ENCODE measurements around the gene RUNX2.

DNA sequence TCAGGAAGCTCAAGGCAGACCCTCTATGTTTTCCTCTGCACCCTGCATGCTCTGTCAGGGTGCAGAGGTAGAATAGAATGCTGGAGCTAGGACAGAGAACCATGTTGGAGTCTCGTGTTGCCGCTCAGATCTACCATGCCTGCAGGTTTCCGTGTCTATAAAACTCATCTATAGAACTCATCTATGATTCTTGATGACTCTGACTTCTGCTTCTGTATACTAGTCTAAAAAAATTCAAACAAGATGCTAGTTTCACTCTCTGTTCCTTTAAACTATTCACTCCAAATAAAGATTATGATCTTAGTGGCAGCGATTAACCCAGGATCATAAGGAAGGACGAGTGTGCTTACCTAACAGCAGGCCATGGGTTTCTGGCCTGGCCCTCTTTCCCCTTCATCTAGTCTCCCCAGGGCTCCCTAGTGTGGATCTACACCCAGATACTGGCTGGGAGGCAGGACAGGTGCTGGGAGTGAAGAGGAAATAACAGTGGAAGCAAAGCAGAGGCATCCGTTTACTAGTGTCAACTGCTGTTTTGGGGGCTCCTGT, 212.3 kb downstream of the RUNX2 start:
- TF ChIP-seq CTCF (IDR thresholded peaks at IDR 0.05) (no peak), POLR2A (IDR thresholded peaks at IDR 0.05) (no peak)
